OCI-LY1 (cell line): ENCODE results near the gene ZNF536.

Experiments used
- EZH2 ChIP-seq: fragments of 200-600 bp; sonication (generic), shearing (Covaris generic); IDR thresholded peaks from 2 replicates; pipeline ENCODE4 v1.8.0; 2017; ENCODE audit warnings: borderline replicate concordance, mixed run types, mild to moderate bottlenecking, antibody characterized with exemption, low read length, moderate library complexity, mixed read lengths
- TF ChIP-seq, protein P1 (sequence below): fragments of 200-600 bp; sonication (generic), shearing (Covaris generic); IDR thresholded peaks from 2 replicates; pipeline ENCODE4 v1.5.1; 2017; ENCODE audit warnings: mild to moderate bottlenecking, antibody characterized with exemption, low read length, moderate library complexity, mixed read lengths

DNA sequence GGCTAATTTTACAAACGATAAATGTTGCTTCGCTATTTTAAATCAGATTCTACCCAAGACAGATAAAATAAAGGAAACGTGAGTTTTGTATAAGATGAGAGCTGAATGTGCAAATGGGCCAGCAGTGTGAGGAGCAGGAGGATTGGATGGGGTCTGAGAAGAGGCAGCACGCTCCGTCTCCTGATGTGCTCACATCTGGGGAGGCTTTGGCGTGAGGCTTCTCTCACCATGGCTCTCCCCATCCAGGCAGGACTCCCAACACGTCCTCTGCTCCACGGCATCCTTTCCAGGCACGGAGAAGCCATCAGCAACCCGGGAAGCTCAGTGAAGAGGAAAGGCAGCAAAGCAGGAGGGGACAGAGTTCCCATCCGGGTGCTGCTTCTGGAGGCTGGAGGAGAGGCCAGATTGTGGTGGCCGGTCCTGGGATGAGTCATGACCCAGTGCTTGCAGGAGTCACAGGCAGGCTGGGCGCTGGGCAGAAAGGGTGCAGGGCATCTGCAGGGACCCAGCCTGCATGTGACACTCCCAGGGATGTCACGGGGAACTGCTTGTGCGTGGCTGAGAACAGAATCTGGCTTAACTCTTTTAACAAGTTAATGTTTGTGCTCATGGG, 47.5 kb downstream of the ZNF536 start:
- TF ChIP-seq, protein P1, sequence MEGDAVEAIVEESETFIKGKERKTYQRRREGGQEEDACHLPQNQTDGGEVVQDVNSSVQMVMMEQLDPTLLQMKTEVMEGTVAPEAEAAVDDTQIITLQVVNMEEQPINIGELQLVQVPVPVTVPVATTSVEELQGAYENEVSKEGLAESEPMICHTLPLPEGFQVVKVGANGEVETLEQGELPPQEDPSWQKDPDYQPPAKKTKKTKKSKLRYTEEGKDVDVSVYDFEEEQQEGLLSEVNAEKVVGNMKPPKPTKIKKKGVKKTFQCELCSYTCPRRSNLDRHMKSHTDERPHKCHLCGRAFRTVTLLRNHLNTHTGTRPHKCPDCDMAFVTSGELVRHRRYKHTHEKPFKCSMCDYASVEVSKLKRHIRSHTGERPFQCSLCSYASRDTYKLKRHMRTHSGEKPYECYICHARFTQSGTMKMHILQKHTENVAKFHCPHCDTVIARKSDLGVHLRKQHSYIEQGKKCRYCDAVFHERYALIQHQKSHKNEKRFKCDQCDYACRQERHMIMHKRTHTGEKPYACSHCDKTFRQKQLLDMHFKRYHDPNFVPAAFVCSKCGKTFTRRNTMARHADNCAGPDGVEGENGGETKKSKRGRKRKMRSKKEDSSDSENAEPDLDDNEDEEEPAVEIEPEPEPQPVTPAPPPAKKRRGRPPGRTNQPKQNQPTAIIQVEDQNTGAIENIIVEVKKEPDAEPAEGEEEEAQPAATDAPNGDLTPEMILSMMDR: no peak
- no peak for TF ChIP-seq EZH2
